Breast epithelium (tissue), 3 donors: Measurements from ENCODE around the gene TUBB2B.

Experiments
- CTCF ChIP-seq, 3 donors: fragments of 450-650 bp; IDR thresholded peaks; one replicate each; pipeline ENCODE4 v1.5.1; 2016 to 2017; ENCODE audit warnings: antibody characterized with exemption in 3 of 3, mild to moderate bottlenecking in 3 of 3, moderate library complexity in 3 of 3
- POLR2A ChIP-seq: fragments of 450-650 bp; IDR thresholded peaks from one replicate; pipeline ENCODE4 v1.6.1; 2016; ENCODE audit warnings: antibody characterized with exemption, mild to moderate bottlenecking, moderate library complexity
- POLR2AphosphoS5 ChIP-seq, 3 donors: sonication (generic); formaldehyde crosslinking; IDR thresholded peaks; one replicate each; pipeline ENCODE4 v1.6.1; 2017; ENCODE audit warnings: antibody characterized with exemption in 3 of 3

GRCh38 chr6:3228771-3229565 lies 1.5 kb upstream of the TUBB2B start:
- TF ChIP-seq CTCF (IDR thresholded peaks at IDR 0.05) (no peak), POLR2A (no peak), POLR2AphosphoS5 (IDR thresholded peaks at IDR 0.05) (no peak)
